ENCODE measurements around the gene ADRB2.

GRCh38 chr5:148833925-148834324, 7.5 kb downstream of the ADRB2 start:
- TF ChIP-seq, protein P1, sequence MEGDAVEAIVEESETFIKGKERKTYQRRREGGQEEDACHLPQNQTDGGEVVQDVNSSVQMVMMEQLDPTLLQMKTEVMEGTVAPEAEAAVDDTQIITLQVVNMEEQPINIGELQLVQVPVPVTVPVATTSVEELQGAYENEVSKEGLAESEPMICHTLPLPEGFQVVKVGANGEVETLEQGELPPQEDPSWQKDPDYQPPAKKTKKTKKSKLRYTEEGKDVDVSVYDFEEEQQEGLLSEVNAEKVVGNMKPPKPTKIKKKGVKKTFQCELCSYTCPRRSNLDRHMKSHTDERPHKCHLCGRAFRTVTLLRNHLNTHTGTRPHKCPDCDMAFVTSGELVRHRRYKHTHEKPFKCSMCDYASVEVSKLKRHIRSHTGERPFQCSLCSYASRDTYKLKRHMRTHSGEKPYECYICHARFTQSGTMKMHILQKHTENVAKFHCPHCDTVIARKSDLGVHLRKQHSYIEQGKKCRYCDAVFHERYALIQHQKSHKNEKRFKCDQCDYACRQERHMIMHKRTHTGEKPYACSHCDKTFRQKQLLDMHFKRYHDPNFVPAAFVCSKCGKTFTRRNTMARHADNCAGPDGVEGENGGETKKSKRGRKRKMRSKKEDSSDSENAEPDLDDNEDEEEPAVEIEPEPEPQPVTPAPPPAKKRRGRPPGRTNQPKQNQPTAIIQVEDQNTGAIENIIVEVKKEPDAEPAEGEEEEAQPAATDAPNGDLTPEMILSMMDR (IDR thresholded peaks at IDR 0.05; ENCODE audit: insufficient read depth, low read length, poor library complexity, severe bottlenecking) = no peak
- no peak for TF ChIP-seq EZH2phosphoT487 (conservative IDR thresholded peaks at IDR 0.05; ENCODE audit: low read length)
